HG02973 (cell line): ENCODE data around the gene HTR6.

Experiments used
- ATAC-seq: cut with Tn5 transposase; IDR thresholded peaks from one replicate; pipeline ENCODE4 v1.9.1; 2021; ENCODE audit warnings: moderate library complexity; ENCODE audit not compliant: unreplicated experiment

Gene HTR6

GRCh38 chr1:19717467-19717866 is 52.8 kb downstream of the HTR6 start:
- no peak for ATAC-seq

GRCh38 chr1:19720174-19720573 is 55.5 kb downstream of the HTR6 start:
- ATAC-seq: no peak

DNA sequence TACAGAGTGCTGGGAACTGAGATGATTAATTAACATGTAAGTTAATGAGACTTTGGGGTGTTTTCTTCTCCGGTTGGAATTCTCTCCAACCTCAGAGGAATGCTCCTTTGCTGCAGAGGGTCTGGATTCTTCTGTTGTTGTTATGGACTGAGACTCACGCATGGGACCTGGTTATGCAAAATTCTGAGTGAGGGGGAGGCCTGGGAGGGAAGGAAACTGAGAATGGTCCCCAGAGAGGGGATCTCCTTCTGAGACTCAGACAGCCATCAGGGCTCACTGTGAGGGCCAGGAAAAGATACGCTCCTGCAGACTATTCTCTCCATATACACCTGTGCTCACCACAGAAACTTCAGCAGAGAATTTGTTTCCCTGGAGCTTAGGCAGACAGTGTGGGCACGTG is 56.3 kb downstream of the HTR6 start:
- no peak for ATAC-seq

GRCh38 chr1:19723874-19724273 is 59.2 kb downstream of the HTR6 start:
- ATAC-seq: no peak

- no peak for ATAC-seq
These were observed 60.9 kb downstream of the HTR6 start for GRCh38 chr1:19725606-19726005.

DNA sequence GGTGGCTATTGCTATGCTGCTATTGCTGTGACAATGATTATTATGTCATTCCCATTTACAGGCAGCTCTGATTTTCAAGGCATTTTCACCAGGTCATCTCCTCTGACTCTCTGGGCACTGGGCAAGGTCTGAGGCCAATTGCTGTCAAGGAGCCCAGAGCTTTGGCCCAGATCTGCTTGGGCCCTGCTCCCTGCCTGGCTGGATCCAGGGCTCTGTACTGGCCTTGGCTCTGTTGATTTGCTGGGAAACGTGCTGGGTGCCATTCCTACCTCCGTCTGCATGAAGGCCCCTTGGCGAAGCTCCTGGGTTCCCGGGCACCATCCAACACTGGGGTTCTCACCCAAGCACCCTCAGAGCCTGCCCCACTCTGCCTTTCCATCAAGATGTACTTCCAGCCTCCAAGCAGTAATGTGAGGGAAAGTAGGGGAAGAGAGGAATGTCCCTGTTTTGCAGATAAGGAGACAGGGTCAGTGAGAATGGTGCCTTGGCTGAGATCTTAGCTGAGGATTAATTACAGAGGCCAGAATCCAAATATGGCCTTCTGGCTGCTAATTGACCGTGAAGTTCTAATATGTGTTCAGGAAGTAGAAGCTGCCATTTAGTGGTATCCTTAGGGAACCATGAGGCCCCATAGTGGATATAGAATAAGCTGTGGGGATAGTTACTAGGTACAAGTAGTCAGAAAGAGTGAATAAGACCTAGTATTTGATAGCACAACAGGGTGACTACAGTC is 63.9 kb downstream of the HTR6 start:
- ATAC-seq: no peak

DNA sequence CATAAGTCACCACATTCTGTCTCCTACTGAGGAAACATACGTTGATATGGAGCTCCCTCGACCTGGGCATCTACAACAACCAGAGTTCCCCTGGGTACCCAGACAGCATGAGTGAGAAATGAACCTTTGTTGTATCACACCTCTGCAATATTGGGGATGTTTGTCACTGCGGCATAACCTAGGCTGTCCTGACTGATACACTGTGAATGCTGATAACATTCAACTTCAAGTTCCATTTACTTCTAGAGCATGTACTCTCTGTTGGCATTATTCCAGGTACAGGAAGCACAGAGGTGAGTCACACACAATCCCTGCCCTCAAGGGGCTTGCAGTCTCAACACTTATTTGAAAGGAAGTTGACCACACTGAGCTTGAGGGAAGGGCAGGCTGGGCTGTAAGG is 65.6 kb downstream of the HTR6 start:
- no peak for ATAC-seq
